GM21619 (cell line): ENCODE data around the gene KREMEN2.
A peak's percentile ranks its signal among the peaks of the same experiment; 100 is the strongest.

Experiments used
- ATAC-seq: cut with Tn5 transposase; IDR thresholded peaks from one replicate; pipeline ENCODE4 v1.9.1; 2021; ENCODE audit not compliant: unreplicated experiment

The KREMEN2 gene

GRCh38 chr16:3000540-3000939 is 36.5 kb downstream of the KREMEN2 start:
- no peak for ATAC-seq

DNA sequence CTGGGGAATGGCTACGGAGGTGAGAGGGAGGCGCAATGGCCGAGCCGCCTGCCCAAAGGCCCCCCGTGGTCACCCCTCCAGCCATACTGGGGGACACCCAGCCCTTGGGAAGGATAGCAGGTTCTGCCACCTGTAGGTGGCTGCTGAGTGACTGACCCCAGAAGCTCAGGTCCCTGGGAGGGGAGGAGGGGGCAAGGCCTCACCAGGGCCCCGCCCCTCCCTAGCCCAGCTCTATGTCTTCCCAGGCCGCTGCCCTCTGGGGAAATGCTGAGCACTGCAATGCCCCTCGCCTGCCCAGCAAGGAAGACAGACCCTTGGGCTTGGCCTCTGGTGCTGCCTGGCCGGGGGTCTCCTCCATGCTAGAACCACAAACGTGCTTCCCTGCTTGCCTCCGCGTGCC is 37.2 kb downstream of the KREMEN2 start:
- no peak for ATAC-seq

- peak; percentile 95 for ATAC-seq
These were observed 39.7 kb downstream of the KREMEN2 start for GRCh38 chr16:3003582-3004270.

DNA sequence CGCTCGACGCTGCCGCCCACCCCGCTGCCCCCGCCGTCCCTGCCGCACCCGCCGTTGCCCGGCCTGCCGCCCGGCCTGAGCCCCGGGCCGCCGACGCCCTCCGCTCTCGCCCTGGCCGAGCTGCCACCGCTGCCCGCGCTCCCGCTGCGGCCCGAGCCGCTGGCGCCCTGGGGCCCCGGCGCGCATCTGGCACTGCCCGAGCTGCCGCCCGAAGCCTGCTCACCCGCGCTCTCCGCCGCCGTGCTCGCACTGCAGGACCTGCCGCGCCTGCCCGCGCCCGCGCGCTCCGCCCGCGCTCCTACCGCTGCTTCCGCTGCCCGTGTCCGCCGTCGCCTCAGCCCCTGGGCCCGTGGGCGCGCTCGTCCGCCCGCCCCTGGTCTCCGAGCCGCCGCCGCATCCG is 40.2 kb downstream of the KREMEN2 start:
- ATAC-seq = peak; percentile 15

DNA sequence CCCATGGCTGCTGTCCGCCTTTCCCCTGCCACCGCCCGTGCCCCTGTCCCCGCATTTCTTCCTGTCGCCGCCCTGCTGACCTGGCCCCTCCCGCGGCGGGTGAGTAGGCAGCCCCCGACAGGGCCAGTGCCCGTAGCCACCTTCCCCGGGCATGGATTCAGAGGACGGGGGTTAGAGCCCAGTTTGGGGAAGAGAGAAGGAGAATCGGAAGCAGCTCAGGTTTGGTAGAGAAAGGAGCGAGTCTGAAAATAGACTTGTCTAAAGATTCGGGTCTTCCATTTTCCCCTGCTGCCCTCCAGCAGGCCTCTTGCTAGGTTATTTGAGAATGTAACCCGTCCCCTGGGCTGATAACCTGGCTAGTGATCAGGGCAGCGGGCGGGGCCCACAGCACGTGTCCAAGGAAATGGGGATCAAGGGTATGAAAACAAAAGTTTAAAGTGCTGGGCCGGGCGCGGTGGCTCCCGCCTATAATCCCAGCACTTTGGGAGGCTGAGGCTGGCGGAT is 40.8 kb downstream of the KREMEN2 start:
- no peak for ATAC-seq

DNA sequence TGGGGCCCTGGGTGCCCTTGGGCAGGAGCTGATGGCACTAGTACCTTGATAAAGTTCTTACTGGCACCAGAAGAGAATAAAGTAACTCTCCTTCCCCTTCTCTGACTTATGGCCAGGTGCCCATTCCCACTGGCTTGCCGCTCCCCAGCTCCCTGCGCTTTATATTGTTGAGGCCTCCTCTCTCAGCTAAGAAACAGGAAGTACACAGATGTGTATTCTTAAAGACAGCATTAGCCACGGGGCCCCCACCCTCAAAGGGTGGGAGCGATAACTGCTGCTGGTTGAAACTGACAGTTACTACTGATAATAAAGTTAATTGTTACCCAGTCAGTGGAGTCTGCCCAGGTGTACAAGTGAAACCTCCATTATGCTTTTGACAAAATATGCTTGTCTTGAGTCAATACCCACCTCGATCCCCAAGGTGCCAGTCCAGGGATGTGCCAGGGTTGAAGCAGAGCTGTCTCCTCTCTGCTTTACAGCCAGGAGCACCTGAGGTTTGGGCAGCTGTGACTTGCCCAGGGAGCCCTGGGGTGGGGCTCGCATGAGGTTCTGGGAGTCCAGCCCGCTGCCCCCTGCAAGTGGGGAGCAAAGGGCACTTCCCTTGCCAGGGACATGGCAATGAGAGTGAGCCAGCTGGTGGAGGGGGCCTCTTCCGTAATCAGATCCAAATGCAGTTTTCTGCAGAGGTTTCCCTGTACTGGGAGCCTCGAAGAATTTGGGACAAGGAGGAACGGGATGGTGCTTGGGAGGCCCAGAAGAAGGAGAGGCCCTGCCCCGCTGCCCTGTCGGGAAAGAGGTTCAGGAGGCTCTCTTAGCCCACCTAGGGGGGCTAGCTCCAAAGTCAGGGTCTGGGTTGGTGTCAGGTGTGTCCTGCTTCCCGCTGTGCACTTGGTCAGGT is 43.2 kb downstream of the KREMEN2 start:
- ATAC-seq = no peak

DNA sequence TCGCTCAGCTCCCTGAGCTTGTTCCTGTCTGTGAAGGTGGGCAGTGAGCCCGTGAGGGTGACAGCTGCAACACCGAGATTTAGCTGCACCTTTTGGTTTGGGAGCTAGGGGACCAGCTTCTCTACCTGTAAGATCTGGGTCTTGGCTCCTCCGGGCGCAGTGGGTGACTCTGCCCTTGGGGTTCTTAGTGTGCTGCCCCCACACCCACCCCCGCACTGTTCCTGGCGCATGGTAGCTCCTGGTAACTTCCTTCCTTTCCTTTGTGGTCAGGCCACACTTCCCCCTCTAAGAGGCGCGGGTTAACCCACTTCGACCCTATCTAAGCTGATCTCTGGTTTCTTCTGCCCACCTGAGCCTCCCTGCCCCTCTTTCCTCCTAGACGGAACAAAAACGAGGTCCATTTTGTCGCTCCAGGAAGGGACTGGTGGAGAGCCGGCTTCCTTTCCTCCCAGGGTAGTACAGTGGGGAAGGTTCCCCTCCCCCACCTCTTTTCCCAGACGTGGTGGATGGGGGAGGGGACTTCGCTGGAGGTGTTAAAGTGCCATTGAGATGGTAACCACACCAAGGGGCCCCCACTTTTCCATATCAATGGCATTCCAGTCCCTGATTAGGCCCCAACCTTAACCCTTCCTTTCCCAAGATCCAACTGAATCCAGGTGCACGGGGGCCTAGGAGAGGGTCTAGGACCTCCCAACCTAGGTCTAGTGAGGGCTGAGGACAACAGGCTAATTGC is 44.0 kb downstream of the KREMEN2 start:
- no peak for ATAC-seq

- ATAC-seq = no peak
These were observed 44.6 kb downstream of the KREMEN2 start for GRCh38 chr16:3008690-3009037.

- ATAC-seq = no peak
These were observed 45.7 kb downstream of the KREMEN2 start for GRCh38 chr16:3009568-3010390.

GRCh38 chr16:3010510-3010909 is 46.4 kb downstream of the KREMEN2 start:
- ATAC-seq = no peak

DNA sequence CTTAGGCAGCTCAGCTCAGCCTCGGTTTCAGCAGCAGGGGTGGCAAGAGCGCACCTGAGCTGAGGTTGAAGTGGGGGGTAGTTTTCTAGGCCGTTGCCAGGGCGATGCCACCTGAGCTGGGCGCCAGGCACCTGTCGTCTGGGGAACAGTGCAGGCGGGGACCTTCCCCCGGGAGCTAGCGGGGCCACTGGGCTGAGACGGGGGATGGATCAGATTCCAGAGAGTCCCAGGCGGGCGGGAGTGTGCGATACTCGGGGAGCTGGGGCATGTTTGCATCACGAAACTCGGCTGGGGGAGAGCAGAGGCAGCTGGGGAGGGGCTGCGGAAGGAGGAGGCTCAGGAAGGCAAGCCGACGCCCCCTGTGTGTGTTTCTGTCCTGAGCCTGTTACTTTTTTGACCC is 48.2 kb downstream of the KREMEN2 start:
- ATAC-seq = no peak

DNA sequence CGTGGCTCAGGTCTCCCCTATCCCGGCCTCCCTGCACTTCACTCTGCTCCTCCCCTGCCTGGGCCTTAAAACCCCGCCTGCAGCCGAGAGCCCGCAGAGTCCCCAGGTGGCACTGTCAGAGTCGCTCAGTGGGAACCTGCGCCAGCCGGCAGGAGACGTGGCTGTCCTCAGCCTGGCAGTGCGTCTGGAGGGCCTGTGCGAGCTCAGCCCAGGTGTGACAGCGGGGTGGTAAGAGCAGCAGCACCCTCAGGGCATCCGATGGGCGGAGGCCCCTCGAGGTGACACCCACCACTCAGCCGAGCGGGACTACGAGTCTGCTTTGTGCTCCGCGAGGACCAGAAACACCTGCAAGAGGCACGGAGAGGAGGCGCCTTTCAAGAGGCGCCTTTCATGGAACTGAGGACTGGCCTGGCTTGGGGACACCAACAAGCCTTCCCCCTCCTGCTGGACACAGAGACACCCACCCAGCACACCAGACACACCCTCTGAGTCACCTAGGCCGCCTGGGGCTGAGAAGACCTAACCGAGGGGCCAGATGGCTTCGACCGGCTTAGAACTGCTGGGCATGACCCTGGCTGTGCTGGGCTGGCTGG is 48.8 kb downstream of the KREMEN2 start, which contains the start of gene CLDN9:
Gene CLDN9 (plus strand): TSS at position 96 of the 593 bp plus-strand sequence. CDS start 440 bp downstream, at position 536.
- ATAC-seq = no peak

DNA sequence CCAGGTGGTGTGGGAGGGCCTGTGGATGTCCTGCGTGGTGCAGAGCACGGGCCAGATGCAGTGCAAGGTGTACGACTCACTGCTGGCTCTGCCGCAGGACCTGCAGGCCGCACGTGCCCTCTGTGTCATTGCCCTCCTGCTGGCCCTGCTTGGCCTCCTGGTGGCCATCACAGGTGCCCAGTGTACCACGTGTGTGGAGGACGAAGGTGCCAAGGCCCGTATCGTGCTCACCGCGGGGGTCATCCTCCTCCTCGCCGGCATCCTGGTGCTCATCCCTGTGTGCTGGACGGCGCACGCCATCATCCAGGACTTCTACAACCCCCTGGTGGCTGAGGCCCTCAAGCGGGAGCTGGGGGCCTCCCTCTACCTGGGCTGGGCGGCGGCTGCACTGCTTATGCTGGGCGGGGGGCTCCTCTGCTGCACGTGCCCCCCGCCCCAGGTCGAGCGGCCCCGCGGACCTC is 49.4 kb downstream of the KREMEN2 start:
- ATAC-seq = no peak

DNA sequence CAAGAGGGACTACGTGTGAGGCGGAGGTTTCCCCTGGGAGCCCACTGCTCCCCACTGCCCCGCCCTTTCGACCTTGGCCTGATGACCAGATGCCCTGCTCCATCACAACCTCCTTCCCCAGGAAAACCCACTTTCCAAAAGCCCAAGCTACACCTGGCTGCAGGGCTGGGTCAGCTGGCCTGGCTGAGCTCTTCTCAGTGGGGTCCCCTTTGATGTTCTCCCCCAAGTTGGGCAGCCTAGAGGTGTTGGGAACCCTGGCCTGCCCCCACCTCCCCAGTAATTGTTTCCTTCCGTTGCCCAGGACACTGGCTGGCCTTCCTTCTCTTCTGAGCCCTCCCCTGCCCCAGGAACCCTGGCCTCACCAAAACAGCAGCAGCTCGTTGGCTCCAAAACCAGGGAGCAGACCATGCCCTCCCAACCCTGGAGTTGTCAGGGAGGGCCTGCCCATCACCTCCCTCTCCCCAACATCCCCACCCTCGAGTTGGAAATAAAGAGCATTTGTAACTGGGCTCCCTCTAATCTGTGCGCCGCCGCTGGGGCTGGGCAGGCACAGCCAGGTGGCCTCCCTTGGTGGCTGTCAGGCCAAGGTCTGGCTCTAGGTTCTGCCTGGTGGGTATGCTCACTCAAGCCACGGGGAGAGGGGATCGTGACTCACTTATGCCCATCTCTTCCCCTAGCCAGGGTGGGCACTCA is 50.1 kb downstream of the KREMEN2 start:
- no peak for ATAC-seq

DNA sequence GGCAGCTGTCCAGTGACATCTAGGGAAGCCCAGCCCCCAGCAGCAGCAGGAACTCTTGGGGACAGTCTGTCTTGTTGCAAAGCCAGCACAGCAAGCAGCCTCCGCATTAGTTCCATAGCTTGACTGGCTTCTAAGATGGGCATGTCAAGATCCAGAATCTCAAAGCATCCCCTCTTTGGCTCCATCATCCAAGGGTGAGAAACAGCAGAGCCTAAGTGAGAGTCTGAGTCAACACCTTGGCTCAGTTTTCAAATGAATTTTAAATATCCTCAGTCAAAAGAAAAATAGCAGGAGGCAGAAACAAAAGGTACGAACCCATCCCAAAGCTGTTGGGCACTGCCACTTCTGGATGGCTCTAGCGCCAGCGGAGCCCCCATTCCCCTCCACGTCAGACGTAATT is 50.9 kb downstream of the KREMEN2 start:
- ATAC-seq = no peak

DNA sequence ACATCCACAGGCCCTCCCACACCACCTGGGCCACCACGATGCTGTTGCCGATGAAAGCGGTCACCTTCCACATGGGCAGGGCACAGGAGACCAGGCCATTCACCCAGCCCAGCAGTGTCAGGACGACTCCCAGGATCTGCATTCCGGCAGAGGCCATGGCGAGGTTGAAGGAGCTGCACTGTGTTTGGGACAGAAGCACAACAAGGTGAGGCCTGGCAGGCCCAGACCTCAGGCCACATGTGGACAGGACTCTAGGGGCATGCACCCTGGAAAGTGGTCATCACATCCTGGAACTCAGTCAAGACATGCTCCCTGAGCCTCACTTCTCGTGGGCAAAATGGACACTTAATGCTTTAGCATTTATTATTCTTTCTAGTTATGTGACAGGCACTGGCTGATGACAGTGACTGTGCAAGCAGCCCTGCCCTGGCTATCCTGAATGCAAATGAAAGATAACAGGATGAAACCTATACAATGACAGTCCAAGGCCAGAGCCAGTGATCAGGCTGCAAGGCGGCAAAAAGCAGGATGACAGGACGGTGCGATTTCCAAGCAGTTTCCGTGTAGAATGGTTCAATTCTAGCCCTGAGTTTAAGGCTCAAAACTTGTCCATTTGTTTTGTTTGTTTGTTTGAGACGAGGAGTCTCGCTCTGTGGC is 51.9 kb downstream of the KREMEN2 start:
- ATAC-seq = no peak

GRCh38 chr16:3017344-3017743 is 53.3 kb downstream of the KREMEN2 start:
- no peak for ATAC-seq
